HG03432 (cell line): ENCODE results near the gene CALCOCO2.

Experiments used
- ATAC-seq: cut with Tn5 transposase; IDR thresholded peaks from one replicate; pipeline ENCODE4 v1.9.1; 2021; ENCODE audit warnings: mild to moderate bottlenecking, moderate library complexity; ENCODE audit not compliant: unreplicated experiment

CALCOCO2 gene

GRCh38 chr17:48912476-48912875, 81.6 kb downstream of the CALCOCO2 start:
- no peak for ATAC-seq
